Measurements from ENCODE around the gene S1PR3. TPM values are rescaled to one million over a fixed set of nuclear protein-coding genes. Genes with fewer than 3 reads are reported as not detected.

S1PR3 gene
- total RNA-seq, 1 donor: 31.1 TPM

DNA sequence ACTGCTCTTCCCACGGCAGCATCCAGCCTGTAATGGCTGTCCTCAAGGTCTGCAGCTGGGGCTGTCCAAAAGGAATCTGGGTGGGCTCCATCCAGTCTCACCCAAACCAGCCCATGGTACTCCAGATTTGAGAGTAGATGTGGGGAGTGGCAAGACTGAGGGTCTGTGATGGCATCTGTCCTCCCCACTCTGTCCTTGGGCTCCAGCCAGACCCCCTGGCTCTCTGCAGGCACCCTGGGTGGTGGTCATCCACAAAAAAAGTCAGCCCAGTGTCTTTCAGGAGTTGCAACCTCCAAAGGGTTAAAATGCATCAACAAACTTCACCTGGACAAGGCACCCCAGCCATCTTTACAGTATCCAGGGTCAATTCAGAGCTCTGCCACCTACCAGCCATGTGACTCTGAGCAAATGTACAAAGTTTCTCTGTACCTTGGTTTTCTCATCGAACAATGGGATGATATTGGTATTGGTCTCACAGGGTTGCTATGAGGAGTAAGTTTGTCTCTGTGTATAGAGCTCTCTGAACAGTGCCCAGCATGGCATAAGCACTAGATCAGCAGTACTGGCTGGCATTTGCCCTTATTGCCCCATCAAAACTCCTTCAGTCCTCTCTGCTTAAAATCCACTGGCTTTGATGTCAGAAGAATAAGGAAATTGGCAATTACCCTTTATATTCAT lies 7.3 kb upstream of the S1PR3 start:
- no peak for DNase-seq (ENCODE audit: low read depth)
- H3K4me3 ChIP-seq (ENCODE audit: low read depth, low read length): no peak overlapping the region
- TF ChIP-seq CTCF (IDR thresholded peaks at IDR 0.05; ENCODE audit: insufficient read depth, low read length): no peak

DNA sequence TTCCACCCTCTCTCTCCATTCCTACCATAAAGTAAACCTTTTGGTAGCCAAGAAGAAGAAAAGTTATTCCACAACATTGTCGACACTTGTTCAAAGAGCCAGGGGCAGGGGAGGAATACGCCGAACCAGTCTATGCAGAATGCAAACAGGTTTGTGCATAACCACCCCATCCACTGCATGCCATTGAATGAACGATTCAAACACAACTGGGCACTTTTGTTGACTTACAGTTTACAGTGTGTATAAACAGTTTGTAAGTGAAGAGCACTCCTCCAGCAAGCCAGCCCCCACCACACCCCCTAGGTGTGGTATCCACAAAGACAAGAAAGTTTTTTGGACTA lies 6.8 kb upstream of the S1PR3 start:
- H3K4me3 ChIP-seq (ENCODE audit: low read depth, low read length): no peak overlapping the region
- no peak for TF ChIP-seq CTCF (IDR thresholded peaks at IDR 0.05; ENCODE audit: insufficient read depth, low read length)
- no peak for DNase-seq (ENCODE audit: low read depth)

DNA sequence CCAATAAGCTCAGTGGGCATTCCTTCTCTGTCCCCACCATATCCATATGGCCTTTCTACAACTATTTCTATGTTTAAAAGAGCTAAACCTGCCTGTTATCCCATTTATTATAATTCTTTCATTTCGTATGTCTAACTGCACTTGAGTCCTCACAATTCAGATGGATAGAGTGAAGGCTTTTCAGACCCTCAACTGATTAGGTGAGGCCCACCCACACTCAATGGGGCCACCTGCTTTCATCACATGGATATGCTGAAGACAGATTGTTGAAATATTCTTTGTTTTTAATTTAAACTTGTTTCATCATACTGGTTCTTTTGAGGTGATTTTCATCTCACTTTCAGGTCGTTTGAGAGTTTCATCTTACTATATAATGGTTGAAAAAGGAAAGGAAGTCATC lies 5.7 kb upstream of the S1PR3 start:
- no peak overlapping the region for H3K4me3 ChIP-seq (ENCODE audit: low read depth, low read length)
- DNase-seq (ENCODE audit: low read depth): no peak
- TF ChIP-seq CTCF (IDR thresholded peaks at IDR 0.05; ENCODE audit: insufficient read depth, low read length): no peak

DNA sequence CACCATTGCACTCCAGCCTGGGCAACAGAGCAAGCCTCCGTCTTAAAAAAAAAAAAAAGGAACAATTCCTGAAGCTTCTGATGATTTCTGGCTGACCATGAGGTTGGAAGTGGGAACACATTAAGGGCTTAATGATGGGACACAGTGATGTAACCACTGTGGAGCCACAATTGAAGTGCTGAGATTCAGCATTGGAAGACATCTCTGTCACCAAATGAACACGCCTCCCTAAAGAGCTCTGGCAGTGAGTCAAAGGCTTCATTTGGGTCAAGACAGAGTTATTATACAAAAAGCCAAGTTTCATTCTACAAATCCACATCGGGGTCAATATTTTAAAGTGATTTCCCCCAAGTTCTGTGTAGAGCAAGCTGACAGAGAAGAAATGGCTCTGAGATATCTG lies 4.5 kb upstream of the S1PR3 start:
- no peak for TF ChIP-seq CTCF (IDR thresholded peaks at IDR 0.05; ENCODE audit: insufficient read depth, low read length)
- no peak overlapping the region for H3K4me3 ChIP-seq (ENCODE audit: low read depth, low read length)
- DNase-seq (ENCODE audit: low read depth): no peak

DNA sequence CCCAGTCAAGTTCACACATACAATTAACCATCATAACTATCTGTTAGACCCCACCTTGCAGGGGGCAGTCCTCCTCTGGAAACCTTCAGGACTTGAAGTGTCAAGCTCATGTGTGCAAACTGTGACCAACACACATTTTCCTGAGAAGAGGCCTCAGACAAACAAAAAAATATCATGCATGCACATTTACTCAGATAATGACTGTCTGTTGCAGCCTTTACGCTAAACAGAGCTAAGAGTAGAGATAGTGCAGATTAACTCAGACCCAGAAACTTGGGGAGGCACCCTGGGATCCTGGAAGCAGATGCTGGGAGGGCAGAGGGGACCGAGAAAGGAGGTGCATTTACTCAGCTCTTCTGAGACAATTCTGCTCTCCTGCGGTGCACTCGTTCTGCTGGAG lies 3.6 kb upstream of the S1PR3 start:
- no peak for TF ChIP-seq CTCF (IDR thresholded peaks at IDR 0.05; ENCODE audit: insufficient read depth, low read length)
- H3K4me3 ChIP-seq (ENCODE audit: low read depth, low read length): no peak overlapping the region
- no peak for DNase-seq (ENCODE audit: low read depth)

GRCh38 chr9:88988796-88989641 lies 2.2 kb upstream of the S1PR3 start:
- TF ChIP-seq CTCF (IDR thresholded peaks at IDR 0.05; ENCODE audit: insufficient read depth, low read length): no peak
- peak; percentile 63 for DNase-seq (ENCODE audit: low read depth)
- no peak overlapping the region for H3K4me3 ChIP-seq (ENCODE audit: low read depth, low read length)

Measured in fibroblast of the aortic adventitia (primary cell).